ENCODE data around the gene BTBD9.
A peak's percentile ranks its signal among the peaks of the same experiment; 100 is the strongest.

BTBD9 gene

DNA sequence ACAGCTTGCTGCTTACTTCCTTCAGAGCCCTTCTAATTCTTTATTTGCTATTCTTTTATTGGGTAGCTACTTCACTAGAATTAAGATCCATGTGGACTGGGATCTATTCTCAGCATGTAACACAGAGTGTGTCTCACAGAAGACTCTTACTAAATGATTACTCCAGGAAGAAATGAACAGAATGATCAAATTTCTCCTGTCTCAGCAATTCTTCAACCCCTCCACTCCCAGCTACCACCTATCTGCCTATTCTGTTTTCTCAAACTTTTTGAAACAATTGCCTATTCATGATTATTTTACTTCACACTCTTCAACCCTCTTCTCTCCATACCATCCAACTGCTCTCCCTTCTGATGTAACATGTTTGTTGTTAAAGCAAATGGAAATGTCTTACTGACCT, 132.6 kb downstream of the BTBD9 start:
- no peak for DNase-seq (ENCODE audit: low spot score)

DNA sequence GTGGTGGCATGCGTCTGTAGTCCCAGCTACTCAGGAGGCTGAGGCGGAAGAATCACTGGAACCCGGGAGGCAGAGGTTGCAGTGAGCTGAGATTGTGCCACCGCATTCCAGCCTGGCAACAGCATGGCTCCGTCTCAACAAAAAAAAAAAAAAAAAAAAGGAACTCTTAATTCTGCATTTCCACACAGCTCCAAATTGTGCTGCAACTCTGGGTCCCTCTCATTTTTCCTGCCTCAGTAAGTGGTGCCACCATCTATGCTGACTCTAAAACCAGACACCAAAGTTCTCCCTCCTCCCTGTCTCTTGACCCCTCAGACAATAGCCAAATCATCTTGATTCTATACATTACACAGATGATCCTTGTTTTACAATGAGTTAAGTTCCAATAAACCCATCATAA, 133.9 kb downstream of the BTBD9 start:
- DNase-seq (ENCODE audit: low spot score), result no peak

DNA sequence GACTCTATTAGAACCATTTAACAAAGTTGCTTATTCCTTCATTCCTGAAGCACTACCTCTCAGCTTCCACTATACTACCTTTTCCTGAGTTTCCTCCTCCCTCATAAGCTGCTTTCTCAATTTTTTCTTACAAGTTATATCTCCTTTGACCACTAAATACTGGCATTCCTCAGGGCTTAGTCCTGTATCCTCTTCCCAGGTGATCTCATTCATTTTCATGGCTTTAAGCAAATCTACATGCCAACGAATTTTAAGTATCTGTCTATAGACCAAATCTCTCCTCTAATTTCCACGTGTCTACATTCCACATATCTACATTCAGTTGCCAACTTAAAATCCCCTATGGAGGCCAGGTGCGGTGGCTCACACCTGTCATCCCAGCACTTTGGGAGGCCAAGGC, 134.7 kb downstream of the BTBD9 start:
- no peak for DNase-seq (ENCODE audit: low spot score)

DNA sequence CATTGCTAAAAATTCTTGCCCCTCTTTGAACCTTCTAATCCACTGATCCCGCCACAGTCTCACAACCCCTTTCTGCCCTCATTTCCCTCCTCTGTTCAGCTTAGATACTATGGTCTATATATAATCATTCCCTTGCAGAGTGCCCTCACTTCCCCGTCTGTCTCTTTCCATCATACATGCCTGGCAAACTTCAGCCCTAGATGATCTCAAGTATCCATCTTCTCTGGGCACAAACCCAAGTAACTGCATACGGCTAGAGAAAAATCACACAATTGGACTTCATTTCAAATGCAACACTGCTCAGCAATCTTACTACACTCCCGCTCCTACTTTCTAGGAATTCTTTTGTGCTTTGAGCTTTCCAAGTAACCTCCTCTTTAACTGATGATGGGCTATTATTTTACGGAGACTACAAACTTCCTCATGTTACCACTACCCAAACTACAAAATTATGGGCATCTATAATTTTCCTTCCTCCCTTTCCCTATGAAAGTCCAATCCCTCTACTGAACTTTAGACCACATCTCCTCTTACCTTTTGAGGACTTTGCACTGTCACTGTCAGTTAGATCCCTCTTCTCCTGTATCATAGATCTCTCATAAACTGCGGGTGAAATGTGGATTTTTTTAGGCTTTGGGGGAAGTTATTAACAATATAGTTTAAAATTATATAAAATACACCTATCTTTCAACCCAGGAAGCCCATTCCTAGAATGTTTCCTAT, 135.6 kb downstream of the BTBD9 start:
- DNase-seq (ENCODE audit: low spot score), result no peak

DNA sequence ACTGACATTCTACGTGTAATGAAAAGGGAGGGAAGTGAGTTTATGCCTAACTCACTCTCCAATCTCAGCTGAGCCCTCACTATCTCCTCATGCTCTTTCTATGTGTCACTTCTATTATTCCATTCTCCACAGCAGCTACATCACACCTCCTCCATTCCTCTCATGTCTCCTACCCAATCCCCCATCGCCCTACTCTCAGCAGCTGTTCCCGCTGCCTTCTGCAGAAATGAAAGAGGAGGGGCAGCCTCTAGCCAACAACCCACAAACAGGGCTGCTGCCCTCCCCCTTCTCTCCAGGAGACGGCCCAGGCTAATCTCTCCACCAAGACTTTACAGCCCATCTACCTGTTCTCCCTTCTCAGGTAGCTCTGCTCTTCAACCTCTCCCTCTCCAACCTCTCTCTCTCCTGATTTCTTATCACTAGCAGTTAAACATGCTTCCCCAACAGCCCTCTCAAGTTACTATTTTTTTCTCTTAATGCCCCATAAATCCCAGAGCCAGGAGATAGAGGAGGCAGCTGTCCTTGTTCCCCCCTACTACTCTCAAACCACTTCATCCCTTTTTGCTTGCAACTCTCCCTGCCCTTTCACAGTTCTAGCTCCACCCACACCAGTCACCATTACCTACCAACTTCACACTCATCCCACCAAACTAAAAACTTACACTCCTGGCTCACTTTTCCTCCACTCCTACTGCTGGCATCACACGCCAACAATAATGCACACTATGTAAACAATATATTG, 136.5 kb downstream of the BTBD9 start:
- no peak for DNase-seq (ENCODE audit: low spot score)

DNA sequence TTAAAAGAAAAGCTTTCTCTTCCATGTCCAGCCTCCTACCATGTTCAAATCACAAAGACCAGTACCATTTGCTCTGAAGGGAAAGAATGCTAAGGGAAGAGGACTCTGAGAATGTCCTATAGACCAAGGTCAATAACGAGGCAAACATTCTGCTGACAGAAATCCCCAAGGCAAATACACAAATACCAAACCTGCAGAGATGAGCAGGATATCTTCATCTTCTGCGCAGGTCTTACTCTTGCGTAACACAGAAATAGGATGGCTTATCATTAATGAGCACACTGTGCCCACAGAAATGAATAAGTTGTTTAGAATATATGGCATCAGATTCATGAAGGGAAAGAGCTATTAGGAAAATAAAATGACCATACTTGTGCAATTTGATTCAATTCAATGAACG, 137.3 kb downstream of the BTBD9 start:
- DNase-seq (ENCODE audit: low spot score), result no peak

DNA sequence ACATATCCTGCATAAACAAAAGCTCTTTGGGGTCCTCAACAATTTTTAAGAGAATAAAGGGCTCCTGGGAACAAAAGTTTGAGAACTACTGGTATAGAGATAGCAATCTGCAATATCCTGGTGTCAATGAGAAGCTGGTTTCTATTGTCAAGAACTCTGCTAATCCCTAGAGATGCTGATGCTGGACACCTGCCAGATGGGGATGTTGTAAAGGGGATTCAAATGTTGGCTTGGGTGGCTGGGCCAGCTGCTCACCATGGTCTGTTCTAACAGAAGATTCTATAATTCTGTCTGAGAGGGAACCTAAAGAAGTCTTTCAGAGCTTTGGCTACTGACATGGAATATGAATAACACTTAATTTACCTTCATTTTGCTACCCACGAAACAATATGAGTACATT, 137.8 kb downstream of the BTBD9 start:
- DNase-seq (ENCODE audit: low spot score), result no peak

DNA sequence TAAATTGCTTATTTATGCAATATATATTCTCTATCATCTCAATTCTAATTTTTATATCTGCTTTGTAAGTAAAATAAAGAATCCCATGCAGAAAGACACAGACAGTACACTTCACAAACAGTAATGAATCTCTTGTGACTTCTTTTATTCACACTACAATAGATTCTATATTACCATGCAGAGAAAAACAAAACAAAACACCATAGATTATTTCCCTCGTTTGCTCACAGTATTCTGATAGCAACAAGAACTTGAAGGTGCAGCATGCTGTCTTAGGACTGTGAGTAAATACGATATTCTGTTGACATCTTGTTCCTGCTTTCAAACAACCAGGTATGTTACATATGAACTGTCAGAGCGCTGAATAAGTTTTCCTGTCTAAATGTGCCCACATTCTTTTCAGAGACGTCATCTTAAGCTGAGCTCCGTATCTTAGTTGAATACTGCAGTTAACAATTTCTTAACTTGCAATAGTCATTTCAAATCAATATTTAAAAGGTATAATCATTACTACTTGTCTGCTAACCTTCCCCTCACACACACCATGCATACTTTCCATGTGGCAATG, 140.1 kb downstream of the BTBD9 start:
- DNase-seq (ENCODE audit: low spot score), result no peak

DNA sequence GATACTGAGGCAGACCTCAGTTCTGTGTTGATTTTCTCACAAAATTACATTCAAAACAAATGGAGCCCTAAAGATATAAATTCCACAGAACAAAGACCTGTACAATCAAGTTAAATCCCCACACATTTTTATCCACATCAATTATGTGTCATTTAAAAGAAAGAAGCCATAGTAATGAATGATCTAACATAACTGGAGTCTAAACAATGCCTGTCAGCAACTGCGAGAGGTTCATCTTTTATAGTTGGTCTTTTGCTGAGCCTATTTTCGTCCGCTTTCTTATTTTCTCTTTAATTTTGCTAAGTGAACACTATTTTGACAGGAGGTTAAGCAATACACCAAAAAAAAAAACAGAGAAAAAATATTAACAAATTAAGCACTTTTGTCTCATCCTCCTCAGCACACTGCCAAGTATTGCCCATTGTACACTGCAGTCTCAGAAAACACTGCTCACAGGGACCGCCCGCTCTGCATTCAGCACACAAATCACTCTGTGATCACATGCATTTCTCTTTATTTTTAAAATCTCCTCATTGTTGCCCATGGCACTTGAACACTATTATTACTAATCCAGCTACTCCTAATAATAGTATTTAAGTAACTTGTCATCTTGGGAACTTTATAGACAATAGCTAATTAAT, 140.8 kb downstream of the BTBD9 start:
- no peak for DNase-seq (ENCODE audit: low spot score)

DNA sequence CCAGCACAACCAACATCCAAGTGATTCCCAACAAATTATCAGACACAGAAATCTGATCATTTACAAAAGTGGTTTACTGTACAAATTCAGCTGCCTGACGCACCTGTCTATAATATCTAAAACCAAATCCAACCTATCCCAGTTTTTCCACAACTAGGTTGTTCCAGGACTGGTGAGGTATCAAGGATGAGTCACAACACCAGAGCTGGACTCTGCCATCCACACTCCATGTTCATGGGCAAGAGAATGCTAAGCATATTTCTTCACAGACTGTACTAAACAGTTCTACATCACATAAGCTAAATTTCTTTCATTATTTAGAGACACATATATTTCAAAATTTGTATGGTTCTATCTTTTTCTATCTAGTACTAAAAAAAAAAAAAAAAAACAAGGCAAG, 141.6 kb downstream of the BTBD9 start:
- DNase-seq (ENCODE audit: low spot score), result no peak

DNA sequence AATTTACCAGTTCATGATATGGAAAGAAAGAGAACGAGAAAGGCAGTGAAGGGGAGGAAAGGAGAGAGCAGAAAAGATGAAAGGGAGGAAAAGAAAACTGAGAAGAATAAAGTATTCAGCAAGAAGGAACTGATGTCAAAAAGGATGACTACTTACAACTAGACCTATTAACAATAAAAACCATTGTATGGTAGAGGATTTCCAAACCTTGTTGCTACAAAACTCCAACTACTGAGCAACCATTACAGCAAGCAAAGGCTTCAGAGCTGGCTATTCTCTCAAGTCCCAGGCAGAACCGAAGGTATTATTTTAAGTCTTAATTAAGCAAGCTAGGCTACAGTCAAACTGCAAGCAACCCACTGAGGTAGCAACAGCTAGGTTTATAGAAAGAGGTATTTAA, 142.2 kb downstream of the BTBD9 start:
- no peak for DNase-seq (ENCODE audit: low spot score)

DNA sequence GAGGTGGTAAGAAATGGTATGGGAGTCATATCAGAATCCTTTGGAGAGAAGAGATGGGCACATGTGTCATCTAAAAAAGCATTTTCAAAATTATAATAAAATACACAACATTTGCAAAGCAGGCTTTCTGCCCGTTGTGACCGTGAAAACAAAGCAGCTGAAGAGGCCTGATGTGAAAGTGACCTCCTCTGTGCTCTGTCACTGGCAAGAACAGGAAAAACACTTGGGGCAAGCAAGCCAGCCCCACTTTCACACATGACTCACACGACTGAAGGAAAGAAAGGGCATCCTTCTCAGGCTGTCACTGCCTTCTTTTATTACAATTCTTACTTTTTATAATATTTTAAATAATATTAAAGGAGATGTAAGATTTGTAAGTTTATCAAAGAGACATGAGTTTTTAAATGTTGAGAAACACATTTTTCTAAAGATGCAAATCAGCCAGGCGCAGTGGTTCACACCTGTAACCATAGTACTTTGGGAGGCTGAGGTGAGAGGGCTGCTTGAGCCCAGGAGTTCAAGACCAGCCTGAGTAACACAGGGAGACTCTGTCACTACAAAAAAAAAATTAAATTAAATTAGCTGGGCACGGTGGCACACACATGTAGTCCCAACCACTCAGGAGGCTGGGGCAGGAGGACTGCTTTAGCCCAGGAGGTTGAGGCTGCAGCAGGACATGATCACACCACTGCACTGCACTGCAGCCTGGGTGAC, 143.7 kb downstream of the BTBD9 start:
- no peak for DNase-seq (ENCODE audit: low spot score)

DNA sequence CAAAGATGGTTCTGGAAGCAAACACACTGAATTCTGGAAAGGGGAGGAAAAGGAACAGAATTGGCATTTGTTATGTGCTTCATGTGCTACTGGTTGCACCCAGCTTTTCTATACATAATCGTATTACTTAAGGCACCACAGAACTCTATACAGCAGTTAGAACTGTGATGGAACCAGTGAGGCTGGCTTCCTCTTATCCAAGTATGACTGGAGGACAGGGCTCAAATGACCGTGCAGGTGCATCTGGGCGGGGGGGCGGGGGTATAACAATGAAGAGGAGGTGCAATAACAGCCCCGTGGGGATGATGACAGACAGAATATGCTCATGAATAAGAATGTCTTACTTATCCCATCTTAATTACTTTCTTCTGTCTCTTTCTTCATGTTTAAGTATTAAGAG, 144.2 kb downstream of the BTBD9 start:
- DNase-seq (ENCODE audit: low spot score), result no peak

DNA sequence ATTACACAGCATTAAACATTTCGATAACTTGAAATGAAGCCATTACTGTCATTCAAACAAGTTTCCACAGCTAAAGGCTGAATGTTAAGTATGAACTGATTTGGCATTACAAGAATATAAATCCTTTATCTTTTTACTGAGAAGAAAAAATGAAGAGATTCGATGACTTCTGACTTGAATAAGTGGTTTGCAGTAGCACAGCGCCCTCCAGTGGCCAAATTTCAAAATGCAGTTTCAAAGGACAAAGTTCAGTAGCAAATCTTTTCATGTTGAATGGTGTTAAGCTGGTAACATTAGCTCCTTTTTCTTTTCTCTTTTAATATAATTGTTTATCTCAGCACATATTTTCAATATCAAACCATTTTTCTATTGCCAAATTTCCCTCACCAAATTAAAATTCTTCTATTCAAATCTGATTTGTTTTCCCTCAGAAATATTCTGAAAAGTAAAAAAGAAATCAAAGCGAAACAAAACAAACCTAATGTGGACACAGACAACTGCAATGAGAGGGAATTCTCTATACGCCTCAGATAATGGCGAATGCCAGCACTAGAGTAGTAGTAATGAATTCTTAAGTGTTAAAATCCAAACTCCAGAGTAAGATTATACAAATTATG, 145.7 kb downstream of the BTBD9 start:
- DNase-seq (ENCODE audit: low spot score), result peak; percentile 74

DNA sequence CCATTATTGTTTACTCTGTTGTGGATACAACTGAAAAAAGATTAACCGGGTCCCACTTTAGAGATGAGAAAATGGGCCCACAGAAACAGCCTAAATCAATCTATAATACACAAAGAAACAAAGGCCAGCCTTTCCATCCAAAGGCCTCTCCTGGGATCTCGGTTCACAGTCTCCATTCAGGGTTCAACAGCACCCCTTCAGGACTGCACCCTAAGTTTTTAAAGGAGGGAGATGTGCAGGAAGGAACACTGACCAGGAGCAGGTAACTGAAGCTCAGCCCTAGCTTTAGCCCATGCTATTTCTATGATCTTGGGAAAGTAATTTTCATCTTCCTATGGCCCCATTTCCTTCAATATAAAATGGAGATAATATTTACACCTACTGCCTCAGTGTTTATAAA, 147.7 kb downstream of the BTBD9 start:
- DNase-seq (ENCODE audit: low spot score), result no peak

DNA sequence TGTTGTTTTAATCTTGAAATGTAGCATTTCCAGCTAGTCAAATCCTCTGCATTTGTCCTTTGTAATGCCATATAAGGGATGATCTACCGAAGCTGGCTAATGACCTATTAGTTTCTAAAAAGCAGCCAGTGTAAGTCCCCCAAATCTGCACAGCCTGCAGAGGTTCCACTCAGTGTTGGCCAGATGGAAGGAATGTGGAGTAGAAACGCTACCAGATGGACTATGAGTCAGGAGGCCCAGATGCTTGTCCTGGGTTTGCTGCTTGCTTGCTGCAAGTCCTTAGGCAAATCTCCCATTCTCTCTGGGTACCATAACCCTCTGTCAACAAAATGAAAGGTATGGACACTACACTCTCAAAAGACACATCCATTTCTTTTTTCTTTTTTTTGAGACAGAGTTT, 149.8 kb downstream of the BTBD9 start:
- DNase-seq (ENCODE audit: low spot score), result no peak

DNA sequence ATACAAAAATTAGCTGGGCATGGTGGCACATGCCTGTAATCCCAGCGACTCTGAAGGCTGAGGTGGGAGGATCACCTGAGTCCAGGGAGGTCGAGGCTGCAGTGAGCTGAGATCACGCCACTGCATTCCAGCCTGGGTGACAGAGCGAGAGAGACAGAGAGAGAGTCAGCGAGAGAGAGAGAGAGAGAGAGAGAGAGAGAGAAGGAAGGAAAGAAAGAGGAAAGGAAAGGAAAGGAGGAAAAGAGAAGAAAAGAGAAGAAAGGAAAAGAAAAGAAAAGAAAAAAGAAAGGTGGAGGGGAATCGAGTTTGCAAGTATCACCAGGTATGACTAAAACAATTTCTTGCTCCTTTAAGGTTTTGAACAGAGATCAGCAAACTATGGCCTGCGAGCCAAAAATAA, 152.3 kb downstream of the BTBD9 start:
- DNase-seq (ENCODE audit: low spot score), result no peak

DNA sequence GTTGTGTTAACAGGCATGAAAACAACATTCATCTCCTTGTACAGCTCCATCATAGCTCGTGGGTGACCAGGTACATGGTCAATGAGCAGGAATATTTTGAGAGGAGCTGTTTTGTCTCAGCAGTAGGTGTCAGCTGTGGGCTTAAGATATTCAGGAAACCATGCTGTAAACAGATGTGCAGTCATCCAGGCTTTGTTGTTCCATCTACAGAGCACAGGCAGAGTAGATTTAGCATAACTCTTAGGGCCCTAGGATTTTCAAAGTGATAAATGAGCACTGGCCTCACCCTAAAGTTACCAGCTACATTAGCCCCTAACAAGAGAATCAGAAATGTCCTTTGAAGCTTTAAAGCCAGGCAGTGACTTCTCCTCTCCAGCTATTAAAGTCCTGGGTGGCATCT, 154.2 kb downstream of the BTBD9 start:
- DNase-seq (ENCODE audit: low spot score), result no peak

DNA sequence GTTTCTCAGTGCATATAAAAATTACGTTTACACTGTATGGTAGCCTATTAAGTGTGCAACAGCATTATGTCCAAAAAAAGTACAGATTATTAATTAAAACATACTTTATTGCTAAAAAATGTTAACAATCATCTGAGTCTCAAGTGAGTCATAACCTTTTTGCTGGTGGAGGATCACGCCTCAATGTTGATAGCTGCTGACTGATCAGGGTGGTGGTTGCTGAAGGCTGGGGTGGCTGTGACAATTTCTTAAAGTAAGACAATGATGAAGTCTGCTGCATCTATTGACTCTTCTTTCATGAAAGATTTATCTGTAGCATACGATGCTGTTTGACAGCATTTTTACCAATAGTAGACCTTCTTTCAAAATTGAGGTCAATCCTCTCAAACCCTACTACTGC, 155.1 kb downstream of the BTBD9 start:
- no peak for DNase-seq (ENCODE audit: low spot score)

DNA sequence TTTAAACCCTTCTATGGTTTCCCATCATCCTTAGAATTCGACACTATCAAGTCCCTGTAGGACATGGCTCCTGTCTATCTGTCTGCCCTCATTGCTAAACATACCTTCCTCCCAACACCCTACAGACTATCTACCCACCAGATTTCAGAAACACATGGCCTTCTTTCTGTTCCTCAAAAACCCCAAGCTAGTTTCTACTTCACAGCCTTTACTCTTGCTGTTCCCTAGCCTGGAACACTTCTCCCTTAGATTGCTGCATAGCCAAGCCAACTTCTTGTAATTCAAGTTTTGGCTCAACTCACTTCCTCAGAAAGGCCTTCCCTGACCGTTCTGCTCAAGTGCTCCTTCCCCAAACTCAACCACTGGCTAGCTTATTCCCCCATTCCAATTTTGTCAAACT, 156.2 kb downstream of the BTBD9 start:
- no peak for DNase-seq (ENCODE audit: low spot score)

DNA sequence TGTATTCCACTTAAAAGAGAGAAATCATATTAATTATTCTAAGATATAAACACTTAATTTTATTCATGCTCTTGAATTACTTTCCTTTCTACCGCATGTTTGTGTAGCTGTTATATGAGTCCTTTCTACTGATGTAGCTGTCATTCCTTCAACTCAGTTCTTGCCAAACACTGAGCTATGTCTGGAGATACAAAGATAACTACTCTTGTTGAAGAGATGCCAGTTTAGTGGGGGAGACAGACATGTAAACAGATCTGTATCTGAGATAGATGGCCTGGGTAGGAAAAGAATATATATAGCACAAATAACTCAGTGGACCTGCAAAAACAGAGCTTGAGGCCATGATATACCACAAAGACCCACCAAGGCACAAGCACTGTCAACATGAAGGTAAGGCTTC, 157.3 kb downstream of the BTBD9 start:
- no peak for DNase-seq (ENCODE audit: low spot score)

DNA sequence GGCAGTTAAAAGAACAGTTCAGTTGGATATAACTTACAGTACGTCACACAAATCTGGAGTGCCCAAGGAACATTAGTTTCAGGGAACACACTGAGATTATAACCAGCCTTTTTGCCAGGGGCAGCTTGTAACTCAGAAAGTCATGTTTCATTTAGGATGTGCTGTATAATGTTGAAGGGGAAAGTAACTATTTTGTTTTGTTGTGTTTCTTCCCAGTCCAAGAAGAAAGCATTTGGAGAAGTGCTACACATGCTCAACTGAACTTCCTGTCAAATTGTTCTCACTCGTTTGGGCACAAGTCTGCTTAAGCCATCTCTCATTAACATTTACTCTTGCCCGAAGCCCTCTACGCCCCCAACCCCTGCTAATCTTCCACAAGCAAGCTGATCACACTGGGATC, 157.9 kb downstream of the BTBD9 start:
- DNase-seq (ENCODE audit: low spot score), result no peak
